ENCODE data around the gene UBALD2. TPM values are rescaled to one million over a fixed set of nuclear protein-coding genes. Genes with fewer than 3 reads are reported as not detected.

Gene UBALD2
- total and polyA plus RNA-seq, 2 of the 8 experiments (the other 6 are each of a cell fraction or from before 2014, with no cell fraction given): 17.8 to 22.6 TPM

GRCh38 chr17:76270127-76270592, 5.0 kb downstream of the UBALD2 start:
- Histone ChIP-seq H3K9ac (replicated peaks in 1 of 4; ENCODE audit: extremely low read depth in 1 of 4, low read depth in 3 of 4, low read length in 3 of 4) (no peak overlapping the region), H2BK5ac (ENCODE audit: low read depth, low read length) (no peak overlapping the region), H2BK20ac (ENCODE audit: low read length) (no peak overlapping the region), H3K18ac (ENCODE audit: extremely low read depth, low read length) (no peak overlapping the region), H2BK15ac (ENCODE audit: low read length) (no peak overlapping the region), H4K91ac (replicated peaks; ENCODE audit: insufficient read length, low read length) (no peak overlapping the region), H3K79me1 (ENCODE audit: low read depth, low read length) (peaks cover 2% of the 10 kb centered on the region; the same call in 1 of the 2 replicates), H3K79me2 (ENCODE audit: control insufficient read depth in 1 of 2, insufficient read depth in 2 of 2, low read length in 2 of 2) (peaks cover 3 to 24% of the 10 kb centered on the region in 2 experiments; a peak in 3 of 4 replicates), H4K20me1 (replicated peaks in 1 of 2; ENCODE audit: control insufficient read depth in 1 of 2, insufficient read depth in 2 of 2, low read length in 2 of 2) (no peaks in the 10 kb centered on the region), H2BK12ac (ENCODE audit: low read depth, low read length) (no peak overlapping the region), H3K36me3 (ENCODE audit: control insufficient read depth in 2 of 4, insufficient read depth in 4 of 4, low read length in 3 of 4) (no peaks in the 10 kb centered on the region), H3K9me3 (ENCODE audit: insufficient read depth in 2 of 2, low read depth in 1 of 2, low read length in 1 of 2) (no peaks in the 10 kb centered on the region), H3K4ac (replicated peaks; ENCODE audit: insufficient read length, low read depth, low read length) (no peak overlapping the region), H4K8ac (ENCODE audit: extremely low read depth, insufficient read depth, low read length) (no peak overlapping the region), H2AFZ (ENCODE audit: low read length) (no peak overlapping the region), H2AK5ac (ENCODE audit: low read depth, low read length) (no peak overlapping the region), H3K27me3 (replicated peaks in 1 of 4; ENCODE audit: control insufficient read depth in 3 of 4, extremely low read depth in 1 of 4, insufficient read depth in 3 of 4, low read length in 3 of 4) (no peaks in the 10 kb centered on the region), H4K5ac (ENCODE audit: insufficient read length, low read depth, low read length) (no peak overlapping the region), H3K4me3 (ENCODE audit: extremely low read depth in 1 of 4, insufficient read depth in 2 of 4, low read depth in 3 of 4, low read length in 4 of 4) (no peak overlapping the region), H3K23ac (ENCODE audit: insufficient read length) (no peak overlapping the region), H3K14ac (ENCODE audit: insufficient read length) (no peak overlapping the region), H3K27ac (ENCODE audit: low read depth, low read length) (no peak overlapping the region), H3K56ac (replicated peaks; ENCODE audit: insufficient read length, low read depth, low read length) (no peak overlapping the region), H3K23me2 (ENCODE audit: low read depth, low read length) (no peaks in the 10 kb centered on the region), H3K4me2 (ENCODE audit: insufficient read depth in 1 of 2, low read depth in 2 of 2, low read length in 2 of 2) (no peak overlapping the region), H2BK120ac (replicated peaks; ENCODE audit: low read depth, low read length) (no peak overlapping the region), H3K4me1 (replicated peaks in 1 of 4; ENCODE audit: control insufficient read depth in 3 of 4, insufficient read depth in 4 of 4, low read length in 3 of 4) (peaks cover 5 to 27% (median 20%) of the 10 kb centered on the region in 4 experiments)
- DNase-seq (ENCODE audit: low read depth in 1 of 2, low spot score in 2 of 2): no peak
- CTCF ChIA-PET (ENCODE audit: partially characterized antibody): interaction anchor here (0.9 to 6.2 kb wide), 4 partner anchors 10 to 148 kb away, joined by 3 to 63 read pairs (median 5); no protein-coding TSS in a partner anchor
- FAIRE-seq: no peak
- TF ChIP-seq ASH2L (IDR thresholded peaks at IDR 0.05; ENCODE audit: low read length) (no peak), MAFK (IDR thresholded peaks at IDR 0.05; ENCODE audit: low read depth, low read length) (no peak), CHD2 (IDR thresholded peaks at IDR 0.05; ENCODE audit: low read length) (no peak), SP2 (IDR thresholded peaks at IDR 0.05; ENCODE audit: low read length) (no peak), SP1 (IDR thresholded peaks at IDR 0.05; ENCODE audit: low read depth, low read length) (no peak), NRF1 (IDR thresholded peaks at IDR 0.05; ENCODE audit: low read depth, low read length) (no peak), SIX5 (IDR thresholded peaks at IDR 0.05; ENCODE audit: low read depth, low read length) (no peak), ZNF274 (IDR thresholded peaks at IDR 0.05; ENCODE audit: borderline replicate concordance, extremely low read depth, low read length) (no peak), CBX8 (IDR thresholded peaks at IDR 0.05; ENCODE audit: borderline replicate concordance, low read depth, low read length) (no peak)
- TF ChIP-seq, protein P1, sequence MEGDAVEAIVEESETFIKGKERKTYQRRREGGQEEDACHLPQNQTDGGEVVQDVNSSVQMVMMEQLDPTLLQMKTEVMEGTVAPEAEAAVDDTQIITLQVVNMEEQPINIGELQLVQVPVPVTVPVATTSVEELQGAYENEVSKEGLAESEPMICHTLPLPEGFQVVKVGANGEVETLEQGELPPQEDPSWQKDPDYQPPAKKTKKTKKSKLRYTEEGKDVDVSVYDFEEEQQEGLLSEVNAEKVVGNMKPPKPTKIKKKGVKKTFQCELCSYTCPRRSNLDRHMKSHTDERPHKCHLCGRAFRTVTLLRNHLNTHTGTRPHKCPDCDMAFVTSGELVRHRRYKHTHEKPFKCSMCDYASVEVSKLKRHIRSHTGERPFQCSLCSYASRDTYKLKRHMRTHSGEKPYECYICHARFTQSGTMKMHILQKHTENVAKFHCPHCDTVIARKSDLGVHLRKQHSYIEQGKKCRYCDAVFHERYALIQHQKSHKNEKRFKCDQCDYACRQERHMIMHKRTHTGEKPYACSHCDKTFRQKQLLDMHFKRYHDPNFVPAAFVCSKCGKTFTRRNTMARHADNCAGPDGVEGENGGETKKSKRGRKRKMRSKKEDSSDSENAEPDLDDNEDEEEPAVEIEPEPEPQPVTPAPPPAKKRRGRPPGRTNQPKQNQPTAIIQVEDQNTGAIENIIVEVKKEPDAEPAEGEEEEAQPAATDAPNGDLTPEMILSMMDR (IDR thresholded peaks at IDR 0.05; ENCODE audit: control extremely low read depth in 1 of 3, insufficient read depth in 1 of 3, low read depth in 1 of 3, low read length in 3 of 3): no peak
- POLR2A ChIA-PET (ENCODE audit: partially characterized antibody): interaction anchor here (0.9 to 2.3 kb wide), 4 partner anchors 9 to 261 kb away, joined by 3 to 6 read pairs (median 3); no protein-coding TSS in a partner anchor
- WGBS, 2 experiments (ENCODE audit: extremely low coverage in 1 of 2, insufficient coverage in 1 of 2, insufficient read length in 1 of 2, insufficient replicate concordance in 2 of 2, low coverage in 1 of 2, low lambda C conversion rate in 2 of 2, missing lambda C conversion rate in 1 of 2): 97% methylated on average over 21 of the region's 26 CpGs; no CpG with 5 or more reads in 1 of the 2 experiments

Data from H1 (cell line).